ENCODE measurements around the gene TLCD5.

DNA sequence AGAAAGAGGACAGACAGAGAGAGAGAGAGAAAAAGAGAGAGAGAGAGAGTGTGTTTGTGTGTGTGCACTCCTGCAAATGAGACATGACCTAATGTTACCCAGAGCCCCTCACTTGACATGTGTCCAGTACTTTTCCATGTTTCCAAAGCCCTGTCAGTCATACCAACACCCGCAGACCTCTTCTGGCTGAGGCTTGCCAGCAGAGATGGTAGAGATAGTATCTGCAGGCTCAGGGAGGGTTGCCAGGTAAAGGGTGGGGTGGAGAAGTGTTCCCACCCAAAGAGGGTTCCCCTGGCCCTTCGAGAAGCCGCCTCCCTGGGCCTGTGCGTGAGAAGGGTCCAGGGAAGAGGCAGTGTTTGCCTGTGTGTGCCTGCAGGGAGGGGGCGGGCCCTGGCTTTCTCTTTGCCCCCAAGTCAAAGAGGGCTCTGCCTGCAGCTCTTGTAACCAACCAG lies 44.5 kb upstream of the TLCD5 start:
- TF ChIP-seq, protein P1, sequence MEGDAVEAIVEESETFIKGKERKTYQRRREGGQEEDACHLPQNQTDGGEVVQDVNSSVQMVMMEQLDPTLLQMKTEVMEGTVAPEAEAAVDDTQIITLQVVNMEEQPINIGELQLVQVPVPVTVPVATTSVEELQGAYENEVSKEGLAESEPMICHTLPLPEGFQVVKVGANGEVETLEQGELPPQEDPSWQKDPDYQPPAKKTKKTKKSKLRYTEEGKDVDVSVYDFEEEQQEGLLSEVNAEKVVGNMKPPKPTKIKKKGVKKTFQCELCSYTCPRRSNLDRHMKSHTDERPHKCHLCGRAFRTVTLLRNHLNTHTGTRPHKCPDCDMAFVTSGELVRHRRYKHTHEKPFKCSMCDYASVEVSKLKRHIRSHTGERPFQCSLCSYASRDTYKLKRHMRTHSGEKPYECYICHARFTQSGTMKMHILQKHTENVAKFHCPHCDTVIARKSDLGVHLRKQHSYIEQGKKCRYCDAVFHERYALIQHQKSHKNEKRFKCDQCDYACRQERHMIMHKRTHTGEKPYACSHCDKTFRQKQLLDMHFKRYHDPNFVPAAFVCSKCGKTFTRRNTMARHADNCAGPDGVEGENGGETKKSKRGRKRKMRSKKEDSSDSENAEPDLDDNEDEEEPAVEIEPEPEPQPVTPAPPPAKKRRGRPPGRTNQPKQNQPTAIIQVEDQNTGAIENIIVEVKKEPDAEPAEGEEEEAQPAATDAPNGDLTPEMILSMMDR (conservative IDR thresholded peaks at IDR 0.05; ENCODE audit: low read depth, low read length): no peak
- no peak for TF ChIP-seq EZH2 (IDR thresholded peaks at IDR 0.05; ENCODE audit: low read length, unreplicated experiment)
